Keratinocyte (primary cell): ENCODE measurements around the gene ANO10.

ENCODE experiments used
- EZH2 ChIP-seq: IDR thresholded peaks from one replicate; pipeline ENCODE4 v1.6.1; 2012; ENCODE audit warnings: inconsistent platforms, mild to moderate bottlenecking, low read length, moderate library complexity
- TF ChIP-seq, protein P1 (sequence below), 3 experiments: IDR thresholded peaks in 1 of 3; conservative IDR thresholded peaks in 1 of 3; optimal IDR thresholded peaks in 1 of 3; 2 replicates in 2 of 3; 3 replicates in 1 of 3; pipeline versions ENCODE3 to v1.5.1; 2011; ENCODE audit warnings: low read length in 3 of 3, mild to moderate bottlenecking in 3 of 3, moderate library complexity in 2 of 3, control low read depth in 1 of 3, inconsistent platforms in 1 of 3; ENCODE audit not compliant: insufficient read depth in 2 of 3; ENCODE audit errors: extremely low read depth in 1 of 3

DNA sequence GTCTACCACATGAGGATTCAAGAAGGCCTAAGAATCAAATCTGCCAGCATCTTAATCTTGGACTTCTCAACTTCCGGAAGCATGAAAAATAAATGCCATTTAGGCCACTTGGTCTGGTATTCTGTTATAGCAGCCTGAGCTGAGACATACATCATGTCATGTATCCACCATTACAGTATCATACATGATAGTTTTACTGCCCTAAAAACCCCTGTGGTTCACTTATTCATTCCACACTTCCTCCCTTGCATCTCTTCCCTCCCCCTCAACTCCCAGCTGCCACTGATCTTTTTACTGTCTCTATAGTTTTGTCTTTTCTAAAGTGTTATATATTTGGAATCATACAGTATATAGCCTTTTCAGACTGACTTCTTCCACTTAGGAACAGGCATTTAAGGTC, 173.7 kb downstream of the ANO10 start:
- TF ChIP-seq, protein P1, sequence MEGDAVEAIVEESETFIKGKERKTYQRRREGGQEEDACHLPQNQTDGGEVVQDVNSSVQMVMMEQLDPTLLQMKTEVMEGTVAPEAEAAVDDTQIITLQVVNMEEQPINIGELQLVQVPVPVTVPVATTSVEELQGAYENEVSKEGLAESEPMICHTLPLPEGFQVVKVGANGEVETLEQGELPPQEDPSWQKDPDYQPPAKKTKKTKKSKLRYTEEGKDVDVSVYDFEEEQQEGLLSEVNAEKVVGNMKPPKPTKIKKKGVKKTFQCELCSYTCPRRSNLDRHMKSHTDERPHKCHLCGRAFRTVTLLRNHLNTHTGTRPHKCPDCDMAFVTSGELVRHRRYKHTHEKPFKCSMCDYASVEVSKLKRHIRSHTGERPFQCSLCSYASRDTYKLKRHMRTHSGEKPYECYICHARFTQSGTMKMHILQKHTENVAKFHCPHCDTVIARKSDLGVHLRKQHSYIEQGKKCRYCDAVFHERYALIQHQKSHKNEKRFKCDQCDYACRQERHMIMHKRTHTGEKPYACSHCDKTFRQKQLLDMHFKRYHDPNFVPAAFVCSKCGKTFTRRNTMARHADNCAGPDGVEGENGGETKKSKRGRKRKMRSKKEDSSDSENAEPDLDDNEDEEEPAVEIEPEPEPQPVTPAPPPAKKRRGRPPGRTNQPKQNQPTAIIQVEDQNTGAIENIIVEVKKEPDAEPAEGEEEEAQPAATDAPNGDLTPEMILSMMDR (optimal IDR thresholded peaks at IDR 0.05 in 1 of 3, IDR thresholded peaks at IDR 0.05 in 1 of 3, conservative IDR thresholded peaks at IDR 0.05 in 1 of 3; ENCODE audit: extremely low read depth in 1 of 3, insufficient read depth in 2 of 3, low read length in 3 of 3): no peak
- no peak for TF ChIP-seq EZH2
